GM12872 (cell line): Measurements from ENCODE around the gene SH3RF3.
A peak's percentile ranks its signal among the peaks of the same experiment; 100 is the strongest.

Source experiments
- CTCF ChIP-seq: IDR thresholded peaks from 3 replicates; pipeline ENCODE4 v1.5.1; 2011; ENCODE audit warnings: low read depth, mild to moderate bottlenecking, low read length, moderate library complexity; ENCODE audit not compliant: insufficient read depth

Gene SH3RF3

GRCh38 chr2:109532728-109533076, 403.7 kb downstream of the SH3RF3 start:
- TF ChIP-seq CTCF = no peak

- no peak for TF ChIP-seq CTCF
These were observed 404.8 kb downstream of the SH3RF3 start for GRCh38 chr2:109533823-109534222.

GRCh38 chr2:109535217-109535946, 406.4 kb downstream of the SH3RF3 start:
- TF ChIP-seq CTCF = no peak

GRCh38 chr2:109537565-109538222, 408.7 kb downstream of the SH3RF3 start:
- no peak for TF ChIP-seq CTCF

GRCh38 chr2:109538546-109538945, 409.5 kb downstream of the SH3RF3 start:
- no peak for TF ChIP-seq CTCF

GRCh38 chr2:109542384-109542783, 413.4 kb downstream of the SH3RF3 start:
- TF ChIP-seq CTCF = no peak

- TF ChIP-seq CTCF = peak; percentile 85
These were observed 417.1 kb downstream of the SH3RF3 start for GRCh38 chr2:109545828-109546713.
